Measurements from ENCODE around the gene ASB2.

GRCh38 chr14:94010625-94011024, 34.3 kb upstream of the ASB2 start:
- TF ChIP-seq YY1 (IDR thresholded peaks at IDR 0.05; ENCODE audit: insufficient read depth, insufficient read length) (no peak), ZNF274 (IDR thresholded peaks at IDR 0.05; ENCODE audit: low read depth, low read length) (no peak), SUZ12 (IDR thresholded peaks at IDR 0.05; ENCODE audit: extremely low read depth, insufficient read depth, insufficient read length) (no peak)

All from NT2/D1 (cell line).